ENCODE data around the gene ALPK3.

- TF ChIP-seq CTCF (IDR thresholded peaks at IDR 0.05): no peak
- no peak for TF ChIP-seq EZH2phosphoT487 (IDR thresholded peaks at IDR 0.05)
- TF ChIP-seq EZH2 (IDR thresholded peaks at IDR 0.05): no peak
Observed at GRCh38 chr15:84921121-84921520, 104.0 kb downstream of the ALPK3 start.

Data from neural progenitor cell (in vitro differentiated cells).